CD14-positive monocyte (primary cell): Measurements from ENCODE around the gene FAM83F. TPM values are rescaled to one million over a fixed set of nuclear protein-coding genes. Genes with fewer than 3 reads are reported as not detected.

ENCODE experiments used
- DNase-seq, 3 donors: peaks; one replicate each; pipeline ENCODE4 v3.0.0-alpha.2; 2011 to 2022
- H2AFZ ChIP-seq: 2 replicates; pipeline ENCODE4 v1.6.0; 2012; ENCODE audit warnings: mild to moderate bottlenecking, low read depth, low read length, inconsistent platforms; ENCODE audit not compliant: insufficient read depth, poor library complexity, severe bottlenecking
- H3K27ac ChIP-seq, 2 donors: 1 replicate in 1 of 2; 2 replicates in 1 of 2; pipeline ENCODE4 v1.5.1; 2012 to 2013; ENCODE audit warnings: low read length in 2 of 2, control low read depth in 1 of 2, inconsistent platforms in 1 of 2, low read depth in 1 of 2, mild to moderate bottlenecking in 1 of 2
- H3K27me3 ChIP-seq, 2 donors: one replicate each; pipeline versions ENCODE4 v1.6.0 to v1.6.1; 2011 to 2013; ENCODE audit warnings: low read length in 2 of 2; ENCODE audit not compliant: control insufficient read depth in 2 of 2, insufficient read depth in 2 of 2
- H3K36me3 ChIP-seq, 2 donors: replicated peaks in 1 of 2; 1 replicate in 1 of 2; 2 replicates in 1 of 2; pipeline versions ENCODE4 v1.5.1 to v1.6.1; 2012 to 2013; ENCODE audit warnings: low read length in 2 of 2, control low read depth in 1 of 2, inconsistent platforms in 1 of 2, mild to moderate bottlenecking in 1 of 2; ENCODE audit not compliant: insufficient read depth in 2 of 2, control insufficient read depth in 1 of 2
- H3K4me1 ChIP-seq, 2 donors: 1 replicate in 1 of 2; 2 replicates in 1 of 2; pipeline versions ENCODE4 v1.5.1 to v1.6.1; 2012 to 2013; ENCODE audit warnings: low read length in 2 of 2, control low read depth in 1 of 2, inconsistent platforms in 1 of 2, mild to moderate bottlenecking in 1 of 2, moderate library complexity in 1 of 2; ENCODE audit not compliant: insufficient read depth in 2 of 2, control insufficient read depth in 1 of 2
- H3K4me2 ChIP-seq: replicated peaks from 2 replicates; pipeline ENCODE3; 2012; ENCODE audit warnings: low read length, moderate library complexity, mild to moderate bottlenecking; ENCODE audit not compliant: poor library complexity, severe bottlenecking; ENCODE audit errors: extremely low read depth
- H3K4me3 ChIP-seq, 3 experiments: fragments of 200-600 bp in 1 of 3; sonication (generic) in 1 of 3; replicated peaks in 1 of 3; 1 replicate in 2 of 3; 2 replicates in 1 of 3; pipeline ENCODE4 v1.5.1; 2011 to 2013; ENCODE audit warnings: low read length in 3 of 3, mild to moderate bottlenecking in 3 of 3, control low read depth in 2 of 3, low read depth in 2 of 3, inconsistent platforms in 1 of 3, moderate library complexity in 1 of 3
- H3K79me2 ChIP-seq: 2 replicates; pipeline ENCODE4 v1.6.0; 2012; ENCODE audit warnings: mild to moderate bottlenecking, control low read depth, inconsistent platforms, low read length, moderate library complexity; ENCODE audit not compliant: insufficient read depth
- H3K9ac ChIP-seq: 2 replicates; pipeline ENCODE4 v1.6.0; 2017; ENCODE audit warnings: low read length, mild to moderate bottlenecking; ENCODE audit not compliant: insufficient read depth, poor library complexity, severe bottlenecking
- H3K9me3 ChIP-seq, 2 donors: replicated peaks in 1 of 2; 1 replicate in 1 of 2; 2 replicates in 1 of 2; pipeline versions ENCODE4 v1.5.1 to v1.6.1; 2012 to 2013; ENCODE audit warnings: low read length in 2 of 2, control low read depth in 1 of 2; ENCODE audit not compliant: control insufficient read depth in 1 of 2, insufficient read depth in 1 of 2
- H4K20me1 ChIP-seq: 2 replicates; pipeline ENCODE4 v1.6.0; 2012; ENCODE audit warnings: mild to moderate bottlenecking, low read length, control low read depth, moderate library complexity; ENCODE audit not compliant: insufficient read depth
- H3K27ac Mint-ChIP-seq, 7 donors: one replicate each; pipeline ENCODE4 v1.8.0; 2020; ENCODE audit warnings: mild to moderate bottlenecking in 7 of 7, mixed read lengths in 7 of 7, moderate library complexity in 6 of 7, inconsistent platforms in 2 of 7
- H3K27me3 Mint-ChIP-seq, 3 donors: one replicate each; pipeline ENCODE4 v1.8.0; 2021 to 2022; ENCODE audit warnings: low read depth in 3 of 3, mild to moderate bottlenecking in 3 of 3, mixed read lengths in 3 of 3, moderate library complexity in 3 of 3, inconsistent platforms in 1 of 3
- H3K36me3 Mint-ChIP-seq, 2 donors: one replicate each; pipeline ENCODE4 v1.8.0; 2020; ENCODE audit warnings: mixed read lengths in 2 of 2, inconsistent platforms in 1 of 2, mild to moderate bottlenecking in 1 of 2
- H3K4me1 Mint-ChIP-seq: one replicate; pipeline ENCODE4 v1.8.0; 2020; ENCODE audit warnings: mild to moderate bottlenecking, mixed read lengths
- H3K4me3 Mint-ChIP-seq, 2 donors: one replicate each; pipeline ENCODE4 v1.8.0; 2020; ENCODE audit warnings: mild to moderate bottlenecking in 2 of 2, mixed read lengths in 2 of 2, moderate library complexity in 1 of 2
- H3K9me3 Mint-ChIP-seq, 7 donors: one replicate each; pipeline ENCODE4 v1.8.0; 2020 to 2022; ENCODE audit warnings: mixed read lengths in 7 of 7, mild to moderate bottlenecking in 6 of 7, moderate library complexity in 6 of 7, inconsistent platforms in 2 of 7
- WGBS: methylation state at CpG from one replicate; pipeline ENCODE4 v1.1.5; 2013; ENCODE audit warnings: missing lambda C conversion rate; ENCODE audit not compliant: insufficient coverage; 5-methylcytosine and 5-hydroxymethylcytosine counted together
- intact Hi-C, 2 donors: fragments of 100-400 bp; cut with micrococcal nuclease; formaldehyde crosslinking; loops; one replicate each; pipeline versions ENCODE4 v1.15.0 to v1.15.1; 2023
- polyA plus RNA-seq, 3 donors: library from polyadenylated mRNA; depleted of rRNA in 1 of 3; unstranded in 2 of 3; stranded (reverse) in 1 of 3; fragments of 300-500 nt in 2 of 3; fragments of >200 nt in 1 of 3; fragmentation: Illumina TruSeq in 2 of 3; gene quantifications; 1 replicate in 2 of 3; 2 replicates in 1 of 3; pipeline ENCODE4 v1.2.3, GENCODE V29; 2012 to 2021
- TF ChIP-seq, protein P1 (sequence below): fragments of 200-600 bp; IDR thresholded peaks from one replicate; pipeline ENCODE4 v1.8.0; 2022; ENCODE audit warnings: antibody characterized with exemption, mild to moderate bottlenecking

The FAM83F gene
- polyA plus RNA-seq, 3 donors, result 0.01 TPM; not detected in 2

DNA sequence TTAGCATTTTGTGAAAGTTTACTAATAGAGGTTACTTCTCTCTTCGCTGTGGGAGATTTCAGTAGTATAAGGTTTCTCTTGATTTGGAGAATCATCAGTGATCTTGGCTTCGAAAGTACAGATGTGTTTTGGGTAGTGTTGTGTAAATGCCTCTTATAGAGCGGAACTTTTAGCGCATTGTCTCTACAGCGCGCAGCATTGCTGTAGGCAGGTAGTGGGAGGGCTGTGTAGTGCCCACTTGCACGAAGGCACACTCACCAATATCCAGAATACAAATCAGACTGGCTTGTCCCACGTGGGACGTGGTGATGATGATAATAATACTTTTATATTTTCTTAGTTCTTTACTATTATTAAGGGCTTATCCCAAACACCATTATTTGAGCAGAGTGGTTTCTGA is 51.4 kb downstream of the FAM83F start:
- TF ChIP-seq, protein P1, sequence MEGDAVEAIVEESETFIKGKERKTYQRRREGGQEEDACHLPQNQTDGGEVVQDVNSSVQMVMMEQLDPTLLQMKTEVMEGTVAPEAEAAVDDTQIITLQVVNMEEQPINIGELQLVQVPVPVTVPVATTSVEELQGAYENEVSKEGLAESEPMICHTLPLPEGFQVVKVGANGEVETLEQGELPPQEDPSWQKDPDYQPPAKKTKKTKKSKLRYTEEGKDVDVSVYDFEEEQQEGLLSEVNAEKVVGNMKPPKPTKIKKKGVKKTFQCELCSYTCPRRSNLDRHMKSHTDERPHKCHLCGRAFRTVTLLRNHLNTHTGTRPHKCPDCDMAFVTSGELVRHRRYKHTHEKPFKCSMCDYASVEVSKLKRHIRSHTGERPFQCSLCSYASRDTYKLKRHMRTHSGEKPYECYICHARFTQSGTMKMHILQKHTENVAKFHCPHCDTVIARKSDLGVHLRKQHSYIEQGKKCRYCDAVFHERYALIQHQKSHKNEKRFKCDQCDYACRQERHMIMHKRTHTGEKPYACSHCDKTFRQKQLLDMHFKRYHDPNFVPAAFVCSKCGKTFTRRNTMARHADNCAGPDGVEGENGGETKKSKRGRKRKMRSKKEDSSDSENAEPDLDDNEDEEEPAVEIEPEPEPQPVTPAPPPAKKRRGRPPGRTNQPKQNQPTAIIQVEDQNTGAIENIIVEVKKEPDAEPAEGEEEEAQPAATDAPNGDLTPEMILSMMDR, result no peak
- Mint-ChIP-seq H3K36me3 (no peaks in the 10 kb centered on the region), H3K27me3 (peaks cover 0 to 4% (median 2%) of the 10 kb centered on the region in 3 donors), H3K9me3 (peaks cover 0 to 3% (median 0%) of the 10 kb centered on the region in 7 donors), H3K4me3 (peak overlapping the region in 1 of 2 donors; percentile 78), H3K27ac (peak overlapping the region in 1 of 7 donors; percentile 26), H3K4me1 (peaks cover 53% of the 10 kb centered on the region)
- peaks cover 37 to 46% of the 10 kb centered on the region in 2 donors for H3K4me1 ChIP-seq
- peaks cover 55% of the 10 kb centered on the region for H3K79me2 ChIP-seq
- no peak overlapping the region for H3K9ac ChIP-seq
- DNase-seq, result no peak
- H3K4me3 ChIP-seq, result peak overlapping the region in 1 of 3 experiments; percentile 75
- peaks cover 56% of the 10 kb centered on the region for H4K20me1 ChIP-seq
- H3K9me3 ChIP-seq, result no peaks in the 10 kb centered on the region
- H2AFZ ChIP-seq, result no peak overlapping the region
- intact Hi-C loops, result loop anchor here (10.0 kb wide), 3 partner anchors 299 to 1239 kb away; partner anchors contain the start of genes ADSL (in 2 of the 2), RANGAP1 (in 1 of the 2) and RPL3 (in 1 of the 2)
- H3K36me3 ChIP-seq, result no peaks in the 10 kb centered on the region
- WGBS, result 50% methylated on average over 1 of the region's 9 CpGs
- peak overlapping the region; percentile 74 for H3K4me2 ChIP-seq
- no peak overlapping the region for H3K27ac ChIP-seq
- no peaks in the 10 kb centered on the region for H3K27me3 ChIP-seq

DNA sequence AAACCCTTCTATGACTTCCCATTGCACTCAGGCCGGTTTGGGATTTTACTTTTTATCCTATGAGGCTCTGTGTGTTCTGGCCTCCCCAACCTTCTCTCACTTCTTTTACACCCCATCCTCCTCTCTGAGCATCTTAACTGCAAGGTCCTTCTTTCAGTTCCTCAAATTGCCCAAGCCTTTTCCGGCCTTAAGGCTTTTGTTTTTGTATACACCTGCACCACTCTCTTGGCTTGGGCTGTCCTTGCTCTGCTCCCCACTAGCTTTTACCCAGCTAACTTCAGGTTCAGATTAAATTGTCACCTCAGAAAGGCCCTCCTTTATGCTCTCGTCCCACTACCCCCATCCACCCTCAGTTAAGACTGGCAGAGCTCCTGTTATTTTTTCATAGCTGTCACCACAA is 55.5 kb downstream of the FAM83F start:
- H3K36me3 Mint-ChIP-seq, result peaks cover 0 to 3% of the 10 kb centered on the region in 2 donors
- peak overlapping the region in 4 of 7 donors; percentile 21 to 83 (median 56) for H3K27ac Mint-ChIP-seq
- H3K79me2 ChIP-seq, result peaks cover 96% of the 10 kb centered on the region
- no peak overlapping the region for H3K4me3 ChIP-seq
- no peaks in the 10 kb centered on the region for H3K36me3 ChIP-seq
- no peak overlapping the region for H3K27ac ChIP-seq
- peaks cover 16 to 29% of the 10 kb centered on the region in 2 donors for H3K4me1 ChIP-seq
- H4K20me1 ChIP-seq, result peaks cover 98% of the 10 kb centered on the region
- peaks cover 0 to 3% (median 2%) of the 10 kb centered on the region in 3 donors for H3K27me3 Mint-ChIP-seq
- no peak overlapping the region for H3K9ac ChIP-seq
- peaks cover 39% of the 10 kb centered on the region for H3K4me1 Mint-ChIP-seq
- peaks cover 0 to 3% (median 0%) of the 10 kb centered on the region in 7 donors for H3K9me3 Mint-ChIP-seq
- peak overlapping the region in 1 of 2 donors; percentile 43 for H3K4me3 Mint-ChIP-seq
- TF ChIP-seq, protein P1, result no peak
- H3K4me2 ChIP-seq, result no peak overlapping the region
- H3K27me3 ChIP-seq, result no peaks in the 10 kb centered on the region
- H2AFZ ChIP-seq, result no peak overlapping the region
- no peaks in the 10 kb centered on the region for H3K9me3 ChIP-seq
- 0% methylated on average over 3 of the region's 3 CpGs for WGBS
- intact Hi-C loops, result no loop called here
- peak in 2 of 3 donors; percentile 42 to 50 for DNase-seq
